A673 (cell line): ENCODE data around the gene CEP89. TPM values are rescaled to one million over a fixed set of nuclear protein-coding genes. Genes with fewer than 3 reads are reported as not detected.

Experiments
- BruUV-seq: library from RNA; stranded (reverse); fragments of 400-500 nt; replicated peaks from 2 replicates; lab custom pipeline; 2021; lab: Mats Ljungman, UMichigan
- CTCF ChIA-PET: fragments of 300-600 bp; sonication (Branson Sonifier 250); formaldehyde crosslinking; loops from one replicate; lab custom pipeline; 2022; ENCODE audit warnings: antibody characterized with exemption; lab: Charles Lee
- POLR2A ChIA-PET: fragments of 300-600 bp; sonication (Branson Sonifier 250); formaldehyde crosslinking; loops from one replicate; lab custom pipeline; 2022; ENCODE audit warnings: antibody characterized with exemption; ENCODE audit not compliant: low non-redundant PET; lab: Charles Lee
- DNase-seq: peaks from one replicate; pipeline ENCODE4 v3.0.0-alpha.2; 2015; ENCODE audit warnings: low spot score
- H3K27ac ChIP-seq: fragments of 200-600 bp; sonication (generic); 2 replicates; pipeline ENCODE4 v1.5.1; 2016; ENCODE audit warnings: mixed run types, low read depth, mild to moderate bottlenecking, mixed read lengths, antibody characterized with exemption, low read length; ENCODE audit not compliant: poor library complexity, severe bottlenecking
- H3K27me3 ChIP-seq: fragments of 200-600 bp; sonication (generic); replicated peaks from 2 replicates; pipeline ENCODE4 v1.6.1; 2017; ENCODE audit warnings: mixed run types, low read depth, mild to moderate bottlenecking, mixed read lengths, antibody characterized with exemption, low read length; ENCODE audit not compliant: insufficient read depth, poor library complexity
- H3K36me3 ChIP-seq: fragments of 200-600 bp; sonication (generic); 2 replicates; pipeline ENCODE4 v1.6.1; 2016; ENCODE audit warnings: mixed run types, mild to moderate bottlenecking, mixed read lengths, antibody characterized with exemption, low read length; ENCODE audit not compliant: insufficient read depth, poor library complexity, severe bottlenecking
- H3K4me1 ChIP-seq: fragments of 200-600 bp; sonication (generic); 2 replicates; pipeline ENCODE4 v1.6.1; 2017; ENCODE audit warnings: mixed run types, mild to moderate bottlenecking, mixed read lengths, antibody characterized with exemption, low read length; ENCODE audit not compliant: insufficient read depth, poor library complexity, severe bottlenecking
- H3K4me3 ChIP-seq: fragments of 200-600 bp; sonication (generic); 2 replicates; pipeline ENCODE4 v1.5.1; 2016; ENCODE audit warnings: low read depth, mixed run types, mild to moderate bottlenecking, mixed read lengths, low read length; ENCODE audit not compliant: poor library complexity, severe bottlenecking
- H3K9me3 ChIP-seq: fragments of 200-600 bp; sonication (generic); 2 replicates; pipeline ENCODE4 v1.6.1; 2016; ENCODE audit warnings: mixed run types, low read depth, mild to moderate bottlenecking, mixed read lengths, antibody characterized with exemption, low read length; ENCODE audit not compliant: poor library complexity, severe bottlenecking
- EZH2 ChIP-seq: fragments of 200-600 bp; sonication (generic); IDR thresholded peaks from 2 replicates; pipeline ENCODE4 v1.6.1; 2017; ENCODE audit warnings: borderline replicate concordance, low read depth, mild to moderate bottlenecking, mixed read lengths, antibody characterized with exemption, low read length; ENCODE audit not compliant: poor library complexity, severe bottlenecking
- intact Hi-C: fragments of 100-400 bp; cut with micrococcal nuclease; formaldehyde crosslinking; loops from one replicate; pipeline ENCODE4 v1.10.0; 2022; ENCODE audit not compliant: unreplicated experiment
- total RNA-seq: library from RNA; stranded (reverse); gene quantifications from 2 replicates; pipeline ENCODE4 v1.2.3, GENCODE V29; 2021
- TF ChIP-seq, protein P1 (sequence below): fragments of 300-800, 200-600 bp; sonication (generic); conservative IDR thresholded peaks from 2 replicates; pipeline ENCODE4 v1.5.1; 2017; ENCODE audit warnings: low read depth, mild to moderate bottlenecking, antibody characterized with exemption, low read length, moderate library complexity, mixed read lengths

CEP89 gene
- total RNA-seq, 1 experiment from 2014 or later, result 47.2 TPM

DNA sequence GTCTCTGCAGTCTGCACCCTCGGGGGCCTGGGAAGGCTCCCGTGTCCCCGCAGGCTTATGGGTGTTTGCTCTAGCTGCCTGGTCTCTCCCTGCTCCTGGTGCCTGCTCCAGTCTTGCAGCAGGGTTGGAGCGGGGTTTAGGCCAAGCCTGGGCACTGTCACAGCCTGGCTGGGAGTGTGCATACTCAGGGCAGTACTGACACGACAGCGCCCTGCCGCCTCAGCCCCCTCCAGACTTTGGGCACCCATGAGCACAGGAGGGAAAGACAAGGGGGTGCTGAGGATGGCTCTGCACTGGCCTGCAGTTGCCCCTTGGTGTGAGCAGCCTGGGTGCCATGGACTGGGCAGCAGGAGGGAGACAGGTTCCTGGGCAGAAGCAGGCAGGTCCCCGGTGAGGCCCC lies 35.7 kb downstream of the CEP89 start:
- Histone ChIP-seq H3K27ac (no peak overlapping the region), H3K36me3 (peaks cover 14% of the 10 kb centered on the region), H3K4me3 (no peak overlapping the region), H3K4me1 (no peaks in the 10 kb centered on the region), H3K27me3 (no peaks in the 10 kb centered on the region), H3K9me3 (no peaks in the 10 kb centered on the region)
- DNase-seq, result no peak
- BruUV-seq, result no TSS peak
- ChIA-PET CTCF (no interaction called here), POLR2A (no interaction called here)
- TF ChIP-seq EZH2, result no peak
- TF ChIP-seq, protein P1, sequence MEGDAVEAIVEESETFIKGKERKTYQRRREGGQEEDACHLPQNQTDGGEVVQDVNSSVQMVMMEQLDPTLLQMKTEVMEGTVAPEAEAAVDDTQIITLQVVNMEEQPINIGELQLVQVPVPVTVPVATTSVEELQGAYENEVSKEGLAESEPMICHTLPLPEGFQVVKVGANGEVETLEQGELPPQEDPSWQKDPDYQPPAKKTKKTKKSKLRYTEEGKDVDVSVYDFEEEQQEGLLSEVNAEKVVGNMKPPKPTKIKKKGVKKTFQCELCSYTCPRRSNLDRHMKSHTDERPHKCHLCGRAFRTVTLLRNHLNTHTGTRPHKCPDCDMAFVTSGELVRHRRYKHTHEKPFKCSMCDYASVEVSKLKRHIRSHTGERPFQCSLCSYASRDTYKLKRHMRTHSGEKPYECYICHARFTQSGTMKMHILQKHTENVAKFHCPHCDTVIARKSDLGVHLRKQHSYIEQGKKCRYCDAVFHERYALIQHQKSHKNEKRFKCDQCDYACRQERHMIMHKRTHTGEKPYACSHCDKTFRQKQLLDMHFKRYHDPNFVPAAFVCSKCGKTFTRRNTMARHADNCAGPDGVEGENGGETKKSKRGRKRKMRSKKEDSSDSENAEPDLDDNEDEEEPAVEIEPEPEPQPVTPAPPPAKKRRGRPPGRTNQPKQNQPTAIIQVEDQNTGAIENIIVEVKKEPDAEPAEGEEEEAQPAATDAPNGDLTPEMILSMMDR, result no peak
- intact Hi-C loops, result no loop called here

DNA sequence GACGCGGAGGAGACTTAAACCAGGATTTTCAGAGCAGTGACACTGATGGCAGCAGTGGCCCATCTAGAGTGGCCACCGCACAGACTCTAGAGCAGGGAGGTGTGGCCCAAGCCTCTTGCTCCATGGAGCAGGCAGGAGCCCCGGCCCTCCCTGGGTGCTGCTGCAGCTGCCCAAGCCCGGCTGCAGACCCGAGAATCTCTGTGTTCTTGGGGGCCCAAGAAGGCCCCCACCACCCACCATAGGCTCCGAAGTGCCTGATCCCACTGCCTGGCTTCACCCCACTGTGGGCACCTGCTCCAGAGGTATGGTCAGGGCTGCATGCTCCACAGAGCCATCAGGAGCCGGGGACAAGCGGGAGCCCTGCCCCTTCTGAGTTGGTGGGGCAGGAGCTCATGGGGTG lies 36.1 kb downstream of the CEP89 start:
- CTCF ChIA-PET, result no interaction called here
- POLR2A ChIA-PET, result no interaction called here
- no peaks in the 10 kb centered on the region for H3K27me3 ChIP-seq
- H3K27ac ChIP-seq, result no peak overlapping the region
- no TSS peak for BruUV-seq
- no peak overlapping the region for H3K4me3 ChIP-seq
- peaks cover 15% of the 10 kb centered on the region for H3K36me3 ChIP-seq
- no peak for DNase-seq
- TF ChIP-seq, protein P1, result no peak
- no peak for TF ChIP-seq EZH2
- H3K9me3 ChIP-seq, result no peaks in the 10 kb centered on the region
- no peaks in the 10 kb centered on the region for H3K4me1 ChIP-seq
- intact Hi-C loops, result no loop called here

DNA sequence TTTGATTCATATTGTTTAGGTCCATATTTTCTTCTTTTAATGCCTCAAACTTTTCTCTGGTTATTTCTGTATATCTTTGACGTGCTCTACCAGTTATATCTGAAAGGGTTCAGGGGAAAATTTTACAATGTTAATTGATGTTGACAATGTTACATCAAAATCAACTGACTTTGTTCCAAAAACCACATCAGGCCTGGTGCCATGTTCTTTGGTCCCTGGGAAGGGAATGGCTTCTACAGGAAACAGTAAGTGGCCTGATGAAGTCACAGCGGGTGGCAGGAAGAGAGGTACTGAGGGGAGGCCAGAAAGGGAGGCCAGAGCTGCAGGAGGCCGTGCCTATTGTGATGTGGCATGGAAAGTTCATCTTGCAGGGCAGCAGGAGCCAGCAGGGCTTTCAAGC lies 38.2 kb downstream of the CEP89 start:
- DNase-seq, result no peak
- H3K4me3 ChIP-seq, result no peak overlapping the region
- CTCF ChIA-PET, result no interaction called here
- H3K27ac ChIP-seq, result no peak overlapping the region
- BruUV-seq, result no TSS peak
- H3K4me1 ChIP-seq, result no peaks in the 10 kb centered on the region
- H3K9me3 ChIP-seq, result no peaks in the 10 kb centered on the region
- H3K36me3 ChIP-seq, result peaks cover 23% of the 10 kb centered on the region
- POLR2A ChIA-PET, result no interaction called here
- TF ChIP-seq EZH2, result no peak
- TF ChIP-seq, protein P1, result no peak
- no peaks in the 10 kb centered on the region for H3K27me3 ChIP-seq
- intact Hi-C loops, result no loop called here
